ENCODE data around the gene GABBR2.
"Not testable (repeated sequence)": the region's sequence is repeated elsewhere in the genome, so short reads cannot be mapped to it uniquely, and the experiment has no call there.

Gene GABBR2

DNA sequence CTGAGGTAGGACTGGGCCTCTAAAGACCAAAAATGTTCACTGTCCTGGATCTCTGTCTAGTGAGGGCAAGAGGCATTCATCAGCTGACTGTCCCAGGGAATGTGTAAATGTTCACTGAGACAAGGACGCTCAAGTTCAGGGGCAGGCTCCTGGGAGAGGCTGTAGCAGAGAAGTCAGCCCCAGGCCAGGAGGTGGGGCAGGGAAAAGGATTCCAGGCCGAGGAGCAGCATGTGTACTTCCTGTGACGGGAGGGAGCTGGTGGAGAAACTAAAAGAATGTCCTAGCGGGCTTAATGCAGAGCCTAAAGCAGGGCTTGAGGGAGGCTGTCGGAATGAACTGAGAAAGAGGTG, 205.8 kb downstream of the GABBR2 start:
- Mint-ChIP-seq H3K4me3 (no peak overlapping the region), H3K27me3 (peaks cover 20% of the 10 kb centered on the region), H3K27ac (no peak overlapping the region), H3K4me1 (no peaks in the 10 kb centered on the region), H3K9me3 (no peaks in the 10 kb centered on the region), H3K36me3 (no peaks in the 10 kb centered on the region)
- CTCF ChIA-PET: no interaction called here
- DNase-seq: no peak

DNA sequence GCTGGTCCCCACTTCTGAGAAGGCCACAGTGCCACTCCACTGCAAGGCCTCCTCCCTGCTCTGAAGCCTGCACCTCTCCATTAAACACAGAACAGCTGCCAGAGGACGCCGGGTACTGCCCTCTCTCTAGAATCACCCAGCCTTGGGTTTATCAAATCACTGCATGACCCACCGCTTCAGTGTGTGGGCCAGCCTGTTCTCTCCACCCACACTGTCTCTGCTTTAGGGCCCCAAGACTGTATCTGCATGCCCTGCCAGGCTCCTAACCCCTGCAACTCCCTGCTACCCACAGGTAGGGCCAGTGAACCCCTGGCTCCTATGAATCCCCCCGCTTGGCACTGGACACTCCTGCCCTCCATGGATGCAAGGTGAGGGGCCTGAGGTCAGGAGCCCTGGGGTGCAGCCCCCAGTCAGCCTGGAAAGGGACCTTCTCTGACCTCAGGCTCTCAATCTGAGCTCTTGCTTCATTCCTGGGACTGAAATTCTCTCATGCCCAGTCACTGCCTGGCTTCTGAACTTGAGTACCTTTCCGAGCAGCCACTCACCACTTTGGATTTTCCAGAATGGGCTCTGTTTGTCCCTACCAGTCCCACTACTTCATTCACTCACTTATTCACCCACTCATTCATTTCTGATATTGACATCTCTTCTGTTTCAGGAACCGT, 206.3 kb downstream of the GABBR2 start:
- Mint-ChIP-seq H3K27ac (no peak overlapping the region), H3K4me1 (no peaks in the 10 kb centered on the region), H3K9me3 (no peaks in the 10 kb centered on the region), H3K4me3 (no peak overlapping the region), H3K36me3 (no peaks in the 10 kb centered on the region), H3K27me3 (peaks cover 17% of the 10 kb centered on the region)
- CTCF ChIA-PET: no interaction called here
- no peak for DNase-seq

DNA sequence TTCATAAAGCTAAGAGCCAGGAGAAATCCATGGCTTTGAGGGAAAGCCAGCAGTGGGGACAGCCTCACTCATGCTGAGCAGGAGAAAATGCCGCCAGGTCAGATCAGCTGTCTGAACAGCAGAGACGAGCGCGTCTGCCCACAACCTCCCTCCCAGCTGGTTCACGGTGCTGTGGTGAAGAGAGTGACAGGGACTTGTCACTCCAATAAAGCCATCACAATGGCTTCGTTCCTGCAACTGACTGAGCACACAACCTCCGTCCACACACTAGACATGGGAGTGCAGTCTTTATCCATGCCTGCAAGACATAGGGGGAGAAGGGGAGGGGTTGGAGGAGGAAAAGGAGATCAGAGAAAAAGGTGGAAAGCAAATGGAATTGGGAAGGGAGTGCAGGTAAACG, 206.9 kb downstream of the GABBR2 start:
- Mint-ChIP-seq H3K27me3 (peaks cover 17% of the 10 kb centered on the region), H3K4me3 (no peak overlapping the region), H3K4me1 (no peaks in the 10 kb centered on the region), H3K36me3 (no peaks in the 10 kb centered on the region), H3K27ac (no peak overlapping the region), H3K9me3 (no peaks in the 10 kb centered on the region)
- CTCF ChIA-PET: no interaction called here
- no peak for DNase-seq

DNA sequence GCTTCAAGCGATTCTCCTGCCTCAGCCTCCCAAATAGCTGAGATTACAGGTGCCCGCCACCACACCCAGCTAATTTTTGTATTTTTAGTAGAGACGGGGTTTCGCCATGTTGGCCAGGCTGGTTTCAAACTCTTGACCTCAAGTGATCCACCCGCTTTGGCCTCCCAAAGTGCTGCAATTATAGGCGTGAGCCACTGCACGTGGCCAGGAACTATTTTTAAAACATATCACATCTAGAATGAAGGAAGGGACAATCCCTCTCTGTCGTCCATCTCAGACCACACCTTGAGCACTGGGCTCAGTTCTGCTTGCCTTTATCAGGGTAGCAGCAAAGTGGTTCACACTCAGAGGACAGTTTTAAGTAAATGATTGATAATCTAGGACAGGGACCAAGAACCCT, 207.5 kb downstream of the GABBR2 start:
- H3K9me3 Mint-ChIP-seq, CTCF ChIA-PET, H3K4me3 Mint-ChIP-seq, H3K36me3 Mint-ChIP-seq, H3K27ac Mint-ChIP-seq, H3K4me1 Mint-ChIP-seq, DNase-seq: not testable (repeated sequence)
- peaks cover 17% of the 10 kb centered on the region for H3K27me3 Mint-ChIP-seq

DNA sequence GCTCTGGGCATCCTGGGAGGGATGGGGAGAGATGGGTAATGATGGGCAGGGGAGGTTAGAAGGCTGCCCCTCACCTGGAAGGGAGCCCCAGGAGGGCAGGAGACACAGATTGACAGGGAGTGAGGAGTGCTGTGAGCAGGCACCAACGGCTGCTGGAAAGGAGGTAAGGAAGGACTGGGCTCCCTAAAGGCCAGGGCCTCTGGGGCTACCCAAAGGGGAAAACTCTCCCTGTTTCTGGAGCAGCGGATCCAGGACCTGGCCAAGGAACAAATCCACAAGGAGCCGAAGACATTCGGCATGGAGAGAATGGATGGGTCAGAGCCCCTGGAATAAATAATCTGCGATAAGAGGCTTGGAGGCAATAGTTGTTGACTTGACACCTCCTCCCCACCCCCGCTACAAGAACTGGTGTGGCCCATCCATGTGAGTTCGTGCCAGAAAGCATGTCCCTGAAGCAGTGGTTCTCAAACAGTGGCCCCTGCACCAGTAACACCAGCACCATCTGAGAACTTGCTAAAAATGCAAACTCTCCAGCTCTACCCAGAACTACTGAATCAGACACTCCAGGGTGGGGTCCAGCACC, 208.3 kb downstream of the GABBR2 start:
- Mint-ChIP-seq H3K27me3 (peaks cover 17% of the 10 kb centered on the region), H3K4me1 (no peaks in the 10 kb centered on the region), H3K27ac (no peak overlapping the region), H3K9me3 (no peaks in the 10 kb centered on the region), H3K4me3 (no peak overlapping the region), H3K36me3 (no peaks in the 10 kb centered on the region)
- no peak for DNase-seq
- CTCF ChIA-PET: no interaction called here

DNA sequence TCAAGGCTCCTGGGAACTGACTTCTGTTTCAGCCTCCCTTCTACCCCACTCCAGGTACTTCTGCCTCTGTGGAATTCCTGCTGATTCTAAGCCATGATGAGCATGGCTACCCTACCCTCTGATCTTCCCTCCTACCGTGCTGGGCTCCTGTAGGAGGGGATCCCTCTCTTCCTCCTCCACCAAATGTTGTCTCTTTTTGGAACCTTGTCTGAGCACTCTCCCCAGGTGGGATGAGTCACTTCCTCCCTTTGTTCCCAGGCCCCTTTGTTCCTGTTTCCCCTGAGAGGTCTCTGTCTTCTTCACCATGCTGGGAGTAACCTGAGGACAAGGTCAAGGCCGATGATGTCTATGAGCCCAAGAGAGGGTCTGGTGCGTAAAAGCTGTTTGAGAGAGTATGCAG, 213.2 kb downstream of the GABBR2 start:
- Mint-ChIP-seq H3K27me3 (peaks cover 7% of the 10 kb centered on the region), H3K36me3 (no peaks in the 10 kb centered on the region), H3K4me3 (no peak overlapping the region), H3K9me3 (no peaks in the 10 kb centered on the region), H3K27ac (no peak overlapping the region), H3K4me1 (no peaks in the 10 kb centered on the region)
- no peak for DNase-seq
- CTCF ChIA-PET: no interaction called here

DNA sequence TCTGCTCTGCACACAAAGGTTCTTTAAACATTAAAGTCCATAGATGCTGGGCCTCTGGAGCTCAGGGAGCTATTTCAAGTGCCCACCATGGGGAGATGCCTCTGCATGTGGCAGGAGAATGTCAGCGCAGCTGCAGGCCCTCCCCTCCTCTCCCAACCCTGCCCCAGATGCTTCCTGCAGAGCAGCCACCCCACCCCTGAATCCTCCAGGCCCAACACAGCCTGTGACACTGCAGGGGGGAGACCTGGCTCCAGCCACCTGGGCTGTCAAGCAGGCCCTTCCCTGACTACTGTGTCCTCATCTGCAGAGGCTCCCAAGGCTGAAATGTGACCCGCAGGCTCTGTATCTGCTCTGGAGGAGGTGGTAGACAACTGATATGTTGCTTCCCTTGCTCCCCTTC, 213.9 kb downstream of the GABBR2 start:
- CTCF ChIA-PET: no interaction called here
- no peaks in the 10 kb centered on the region for H3K36me3 Mint-ChIP-seq
- H3K4me3 Mint-ChIP-seq: no peak overlapping the region
- H3K4me1 Mint-ChIP-seq: no peaks in the 10 kb centered on the region
- H3K27me3 Mint-ChIP-seq: peaks cover 7% of the 10 kb centered on the region
- H3K27ac Mint-ChIP-seq: no peak overlapping the region
- H3K9me3 Mint-ChIP-seq: no peaks in the 10 kb centered on the region
- no peak for DNase-seq

DNA sequence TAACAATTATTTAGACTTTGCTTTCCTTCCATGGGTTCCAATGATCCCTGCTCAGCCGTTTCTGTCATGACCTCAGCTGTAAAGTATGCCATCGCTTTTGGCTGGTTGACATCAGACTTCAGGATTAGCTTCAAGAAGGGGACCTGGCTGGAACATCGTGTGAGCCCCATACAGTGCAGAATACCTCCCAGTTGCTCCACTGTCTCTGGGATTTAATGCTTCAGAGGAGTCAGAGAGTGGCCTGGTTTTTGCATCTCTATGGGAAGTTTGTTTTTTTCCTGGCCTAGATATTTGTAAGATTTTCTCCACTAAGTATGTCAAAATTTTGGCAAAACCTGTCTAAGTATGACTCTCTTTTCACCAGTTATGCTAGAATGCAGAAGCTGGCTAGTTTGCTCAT, 216.9 kb downstream of the GABBR2 start:
- Mint-ChIP-seq H3K9me3 (no peaks in the 10 kb centered on the region), H3K27ac (no peak overlapping the region), H3K4me1 (no peaks in the 10 kb centered on the region), H3K36me3 (no peaks in the 10 kb centered on the region), H3K4me3 (no peak overlapping the region), H3K27me3 (peaks cover 4% of the 10 kb centered on the region)
- CTCF ChIA-PET: interaction anchor here (1.2 kb wide), 1 partner anchor 10 kb away, joined by 3 read pairs; no protein-coding TSS in a partner anchor
- DNase-seq: no peak

DNA sequence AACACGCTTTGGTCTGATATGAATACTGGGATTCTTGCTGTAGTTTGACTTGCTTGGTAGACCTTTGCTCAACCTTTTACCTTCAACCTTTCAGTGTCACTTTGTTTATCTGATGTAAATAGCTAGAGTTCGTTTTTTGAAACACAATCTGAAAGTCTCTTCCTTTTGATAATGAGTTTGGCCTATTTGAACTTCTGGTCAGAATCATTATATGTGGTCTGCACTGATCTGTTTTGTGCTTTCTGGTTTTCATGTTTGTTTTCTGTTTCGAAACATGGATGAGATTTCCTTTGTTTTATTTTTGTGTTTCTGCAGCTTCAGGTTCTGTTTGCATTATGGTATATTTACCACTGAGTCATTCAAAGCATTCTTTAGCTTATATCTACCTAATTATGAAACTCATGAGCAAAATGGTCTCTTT, 217.5 kb downstream of the GABBR2 start:
- no peaks in the 10 kb centered on the region for H3K36me3 Mint-ChIP-seq
- H3K9me3 Mint-ChIP-seq: no peaks in the 10 kb centered on the region
- no peak overlapping the region for H3K27ac Mint-ChIP-seq
- DNase-seq: no peak
- CTCF ChIA-PET: interaction anchor here (1.2 kb wide), 1 partner anchor 10 kb away, joined by 3 read pairs; no protein-coding TSS in a partner anchor
- no peaks in the 10 kb centered on the region for H3K4me1 Mint-ChIP-seq
- H3K27me3 Mint-ChIP-seq: peaks cover 4% of the 10 kb centered on the region
- H3K4me3 Mint-ChIP-seq: no peak overlapping the region

DNA sequence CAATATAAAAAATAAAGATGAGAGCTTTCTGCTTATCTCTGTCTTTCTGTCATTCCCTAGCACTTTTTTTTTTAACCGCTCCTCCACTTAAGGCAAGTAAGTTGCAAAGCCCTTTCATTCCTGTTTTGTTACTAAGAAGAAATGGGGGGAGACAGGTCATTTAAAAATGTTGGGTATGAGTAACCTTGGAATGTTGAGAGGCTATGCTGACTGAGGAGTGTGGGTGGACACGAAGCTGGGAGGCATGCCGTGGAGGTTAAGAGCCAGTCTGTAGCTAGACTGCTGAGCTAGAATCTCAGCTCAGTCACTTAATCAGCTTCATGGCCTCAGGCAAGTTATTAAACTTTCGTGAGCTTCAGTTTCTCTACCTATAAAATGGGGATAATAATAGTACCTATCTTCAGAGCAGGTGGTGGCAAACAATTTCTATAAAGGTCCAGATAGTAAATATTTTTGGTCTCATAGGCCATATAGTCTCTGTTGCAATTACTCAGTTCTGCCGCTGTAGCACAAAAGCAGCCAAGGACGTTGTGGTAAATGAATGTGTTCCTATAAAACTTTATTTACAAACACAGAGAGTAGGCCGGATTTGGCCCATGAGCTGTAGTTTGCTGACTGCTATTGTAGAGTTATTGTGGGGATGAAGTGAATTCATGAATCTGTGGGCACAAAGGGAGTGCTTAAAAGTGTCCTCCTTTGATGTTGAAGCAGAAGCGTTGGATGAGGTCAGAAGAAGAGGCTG, 220.0 kb downstream of the GABBR2 start:
- Mint-ChIP-seq H3K4me3 (no peak overlapping the region), H3K4me1 (no peaks in the 10 kb centered on the region), H3K27ac (no peak overlapping the region), H3K9me3 (no peaks in the 10 kb centered on the region), H3K27me3 (peaks cover 10% of the 10 kb centered on the region), H3K36me3 (no peaks in the 10 kb centered on the region)
- DNase-seq: no peak
- CTCF ChIA-PET: no interaction called here

DNA sequence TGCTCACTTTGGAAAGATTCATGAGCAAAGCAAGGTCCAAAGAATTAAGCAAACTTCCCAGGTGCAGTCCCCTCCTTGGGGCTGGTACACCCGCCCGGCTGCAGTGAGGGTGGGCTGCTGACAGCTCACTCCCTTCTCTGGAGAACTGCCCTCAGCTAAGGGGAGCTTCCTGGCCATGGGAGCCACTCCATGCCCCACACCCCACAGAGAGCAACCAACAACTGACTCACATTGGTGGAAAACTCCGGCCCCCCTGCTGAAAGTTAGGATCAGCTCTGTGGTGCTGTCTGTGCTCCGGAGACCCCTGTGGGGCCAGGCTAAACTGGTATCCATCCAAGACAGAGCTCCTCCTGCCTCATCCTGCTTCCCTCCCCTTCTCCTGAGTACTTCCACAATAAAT, 223.0 kb downstream of the GABBR2 start:
- no peak for DNase-seq
- H3K27me3 Mint-ChIP-seq: peaks cover 27% of the 10 kb centered on the region
- H3K36me3 Mint-ChIP-seq: no peaks in the 10 kb centered on the region
- CTCF ChIA-PET: no interaction called here
- no peaks in the 10 kb centered on the region for H3K4me1 Mint-ChIP-seq
- no peak overlapping the region for H3K27ac Mint-ChIP-seq
- H3K4me3 Mint-ChIP-seq: no peak overlapping the region
- H3K9me3 Mint-ChIP-seq: no peaks in the 10 kb centered on the region

DNA sequence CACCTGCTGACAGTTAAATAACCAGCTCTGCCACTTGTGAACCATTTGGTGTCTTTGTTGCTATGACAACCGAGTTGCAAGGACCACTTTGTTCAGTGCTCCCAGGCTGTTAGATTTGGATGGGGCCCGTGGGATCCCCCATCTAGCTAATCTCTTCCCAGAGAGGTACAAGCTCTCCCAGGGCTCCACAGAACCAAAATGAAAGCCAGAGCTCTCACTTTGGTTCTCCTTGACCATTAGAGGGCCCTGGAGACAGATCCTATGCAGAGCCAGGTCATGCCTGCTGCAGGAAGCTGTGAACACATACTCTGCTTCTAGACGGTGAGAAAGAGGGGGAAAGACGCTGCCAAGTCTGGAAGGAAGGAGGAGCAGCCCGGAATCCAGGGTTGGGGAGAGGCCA, 224.6 kb downstream of the GABBR2 start:
- Mint-ChIP-seq H3K4me3 (no peak overlapping the region), H3K36me3 (no peaks in the 10 kb centered on the region), H3K9me3 (no peaks in the 10 kb centered on the region), H3K27me3 (peaks cover 41% of the 10 kb centered on the region), H3K27ac (no peak overlapping the region), H3K4me1 (no peaks in the 10 kb centered on the region)
- no peak for DNase-seq
- CTCF ChIA-PET: no interaction called here

DNA sequence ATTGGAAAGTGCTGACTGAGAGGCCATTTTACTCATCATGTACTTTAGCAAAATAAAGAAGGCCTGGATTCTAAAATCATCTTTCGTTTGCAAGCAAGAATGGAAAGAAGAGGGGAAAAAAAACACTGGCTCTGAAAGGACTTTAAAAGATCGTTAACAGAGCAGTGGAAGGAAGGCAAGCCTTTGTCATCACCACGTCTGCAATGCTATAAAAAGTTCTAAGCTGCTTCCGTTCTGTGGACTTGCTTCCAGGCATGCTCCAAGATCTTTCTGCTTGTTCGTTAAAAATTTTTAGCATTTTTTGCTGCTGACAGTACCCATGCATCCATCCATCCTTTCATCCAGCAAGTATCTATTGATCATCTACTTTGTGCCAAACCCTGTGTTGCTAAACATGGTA, 226.5 kb downstream of the GABBR2 start:
- H3K4me3 Mint-ChIP-seq: no peak overlapping the region
- H3K27ac Mint-ChIP-seq: no peak overlapping the region
- H3K4me1 Mint-ChIP-seq: no peaks in the 10 kb centered on the region
- no peaks in the 10 kb centered on the region for H3K36me3 Mint-ChIP-seq
- DNase-seq: no peak
- no peaks in the 10 kb centered on the region for H3K9me3 Mint-ChIP-seq
- CTCF ChIA-PET: interaction anchor here (1.5 kb wide), 1 partner anchor 9 kb away, joined by 3 read pairs; no protein-coding TSS in a partner anchor
- H3K27me3 Mint-ChIP-seq: peaks cover 50% of the 10 kb centered on the region

DNA sequence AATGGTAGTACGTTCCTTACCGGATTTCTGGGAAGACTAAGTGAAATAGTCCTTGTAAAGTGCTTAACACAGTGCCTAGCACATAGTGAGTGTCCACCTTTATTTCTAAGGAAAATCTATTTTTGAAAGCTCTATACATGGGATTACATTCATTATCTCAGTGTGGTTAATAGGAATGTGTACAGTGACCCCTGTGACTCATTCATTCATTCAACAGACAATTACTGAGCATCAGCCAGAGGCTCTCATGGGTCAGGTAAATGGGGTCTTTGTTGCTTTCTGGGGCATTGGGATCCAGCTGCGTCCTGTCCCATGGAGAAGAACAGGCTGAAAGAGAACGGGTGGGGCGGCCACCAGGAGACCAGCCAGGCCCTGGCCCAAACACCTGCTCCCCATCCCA, 227.1 kb downstream of the GABBR2 start:
- H3K9me3 Mint-ChIP-seq: no peaks in the 10 kb centered on the region
- no peaks in the 10 kb centered on the region for H3K4me1 Mint-ChIP-seq
- H3K27ac Mint-ChIP-seq: no peak overlapping the region
- H3K27me3 Mint-ChIP-seq: peaks cover 56% of the 10 kb centered on the region
- no peaks in the 10 kb centered on the region for H3K36me3 Mint-ChIP-seq
- DNase-seq: no peak
- CTCF ChIA-PET: interaction anchor here (1.2 to 1.5 kb wide), 2 partner anchors 9 to 293 kb away, joined by 3 read pairs; no protein-coding TSS in a partner anchor
- H3K4me3 Mint-ChIP-seq: no peak overlapping the region
